Left lung (tissue), 10 donors: ENCODE measurements around the gene NRBP1. TPM values are rescaled to one million over a fixed set of nuclear protein-coding genes. Genes with fewer than 3 reads are reported as not detected.

Experiments used
- ATAC-seq: fragments of 200-7000 bp; cut with Tn5 transposase; one replicate; pipeline ENCODE4 v1.9.1; 2020; ENCODE audit warnings: moderate library complexity
- DNase-seq, 4 donors: peaks; one replicate each; pipeline ENCODE4 v3.0.0-alpha.2; 2013 to 2020
- H3K27ac ChIP-seq, 2 donors: fragments of 200-600 bp; sonication (generic) in 1 of 2; one replicate each; pipeline versions ENCODE4 v1.5.0 to v1.8.0; 2020 to 2021
- H3K27me3 ChIP-seq, 2 donors: fragments of 200-600 bp; sonication (generic) in 1 of 2; one replicate each; pipeline versions ENCODE4 v1.5.0 to v1.8.0; 2020 to 2021
- H3K36me3 ChIP-seq, 2 donors: fragments of 200-600 bp; sonication (generic) in 1 of 2; one replicate each; pipeline versions ENCODE4 v1.5.0 to v1.8.0; 2020 to 2021
- H3K4me1 ChIP-seq, 2 donors: fragments of 200-600 bp; one replicate each; pipeline ENCODE4 v1.8.0; 2021
- H3K4me3 ChIP-seq, 2 donors: fragments of 200-600 bp; sonication (generic) in 1 of 2; one replicate each; pipeline versions ENCODE4 v1.5.0 to v1.8.0; 2020 to 2021; ENCODE audit warnings: mild to moderate bottlenecking in 1 of 2
- H3K9me3 ChIP-seq, 2 donors: fragments of 200-600 bp; sonication (generic) in 1 of 2; one replicate each; pipeline versions ENCODE4 v1.5.0 to v1.8.0; 2020 to 2021
- CTCF ChIP-seq, 2 donors: fragments of 200-600 bp; sonication (generic) in 1 of 2; IDR thresholded peaks; one replicate each; pipeline versions ENCODE4 v1.5.0 to v1.8.0; 2021; ENCODE audit warnings: antibody characterized with exemption in 2 of 2
- intact Hi-C, 2 donors: fragments of 100-400 bp; cut with DNase I; formaldehyde crosslinking; loops; one replicate each; pipeline versions ENCODE4 v1.11.2 to v1.14.2; 2022
- polyA plus RNA-seq, 6 donors: library from polyadenylated mRNA; unstranded; fragments of 120-200 nt; gene quantifications; one replicate each; pipeline ENCODE4 v1.2.1, GENCODE V29; 2013; ENCODE audit not compliant: insufficient read length in 6 of 6
- total RNA-seq, 2 donors: library from RNA; stranded (reverse); fragmentation: NEBNext Ultra II Directional; extraction: Animal tissue kit (Norgen Biotek cat#: 25700); gene quantifications; one replicate each; pipeline ENCODE4 v1.2.1, GENCODE V29; 2021
- donor health status: DM: no; HTN: yes; CAD: no.
- donor health status: DM: no; HTN: no; CAD: no.

Gene NRBP1
- total and polyA plus RNA-seq, 8 donors, result 81.6 to 137 (median 121) TPM

- no peak for TF ChIP-seq CTCF (IDR thresholded peaks at IDR 0.05)
Measured at GRCh38 chr2:27435628-27436027, 7.2 kb downstream of the NRBP1 start.

DNA sequence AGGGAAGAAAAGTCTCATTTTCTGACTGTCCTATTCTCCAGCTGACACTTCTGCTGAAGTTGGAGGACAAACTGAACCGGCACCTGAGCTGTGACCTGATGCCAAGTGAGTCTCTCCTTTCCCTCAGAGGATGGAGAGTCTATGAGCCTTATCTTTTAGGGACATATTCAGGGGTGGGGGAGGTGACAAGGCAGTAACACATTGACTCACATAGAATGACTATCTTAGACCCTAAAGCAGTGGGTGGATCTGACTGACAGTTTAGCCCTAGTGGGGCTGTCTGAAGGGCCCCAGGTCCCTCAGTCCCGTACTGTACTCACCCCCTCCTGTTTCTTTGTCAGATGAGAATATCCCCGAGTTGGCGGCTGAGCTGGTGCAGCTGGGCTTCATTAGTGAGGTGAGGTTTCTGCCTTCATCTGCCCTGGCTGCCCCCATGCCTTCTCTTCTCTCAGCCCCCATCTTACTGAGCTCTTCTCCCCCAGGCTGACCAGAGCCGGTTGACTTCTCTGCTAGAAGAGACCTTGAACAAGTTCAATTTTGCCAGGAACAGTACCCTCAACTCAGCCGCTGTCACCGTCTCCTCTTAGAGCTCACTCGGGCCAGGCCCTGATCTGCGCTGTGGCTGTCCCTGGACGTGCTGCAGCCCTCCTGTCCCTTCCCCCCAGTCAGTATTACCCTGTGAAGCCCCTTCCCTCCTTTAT is 12.9 kb downstream of the NRBP1 start:
- peak in 1 of 4 donors; percentile 3 for DNase-seq
- TF ChIP-seq CTCF (IDR thresholded peaks at IDR 0.05), result no peak
- H3K36me3 ChIP-seq, result peaks cover 6 to 84% of the 10 kb centered on the region in 2 donors
- H3K4me1 ChIP-seq, result peaks cover 0 to 9% of the 10 kb centered on the region in 2 donors
- H3K9me3 ChIP-seq, result no peaks in the 10 kb centered on the region
- no peak overlapping the region for H3K27ac ChIP-seq
- intact Hi-C loops, result no loop called here
- no peak overlapping the region for H3K4me3 ChIP-seq
- no peaks in the 10 kb centered on the region for H3K27me3 ChIP-seq
- ATAC-seq, result no peak

More at GRCh38 chr2:27435628-27436027, 7.2 kb downstream of the NRBP1 start:
- no peak for DNase-seq
- Histone ChIP-seq H3K4me3 (no peak overlapping the region), H3K4me1 (peaks cover 0 to 12% of the 10 kb centered on the region in 2 donors), H3K36me3 (peaks cover 2 to 77% of the 10 kb centered on the region in 2 donors), H3K9me3 (no peaks in the 10 kb centered on the region), H3K27ac (no peak overlapping the region), H3K27me3 (no peaks in the 10 kb centered on the region)
- intact Hi-C loops, result no loop called here
- no peak for ATAC-seq

DNA sequence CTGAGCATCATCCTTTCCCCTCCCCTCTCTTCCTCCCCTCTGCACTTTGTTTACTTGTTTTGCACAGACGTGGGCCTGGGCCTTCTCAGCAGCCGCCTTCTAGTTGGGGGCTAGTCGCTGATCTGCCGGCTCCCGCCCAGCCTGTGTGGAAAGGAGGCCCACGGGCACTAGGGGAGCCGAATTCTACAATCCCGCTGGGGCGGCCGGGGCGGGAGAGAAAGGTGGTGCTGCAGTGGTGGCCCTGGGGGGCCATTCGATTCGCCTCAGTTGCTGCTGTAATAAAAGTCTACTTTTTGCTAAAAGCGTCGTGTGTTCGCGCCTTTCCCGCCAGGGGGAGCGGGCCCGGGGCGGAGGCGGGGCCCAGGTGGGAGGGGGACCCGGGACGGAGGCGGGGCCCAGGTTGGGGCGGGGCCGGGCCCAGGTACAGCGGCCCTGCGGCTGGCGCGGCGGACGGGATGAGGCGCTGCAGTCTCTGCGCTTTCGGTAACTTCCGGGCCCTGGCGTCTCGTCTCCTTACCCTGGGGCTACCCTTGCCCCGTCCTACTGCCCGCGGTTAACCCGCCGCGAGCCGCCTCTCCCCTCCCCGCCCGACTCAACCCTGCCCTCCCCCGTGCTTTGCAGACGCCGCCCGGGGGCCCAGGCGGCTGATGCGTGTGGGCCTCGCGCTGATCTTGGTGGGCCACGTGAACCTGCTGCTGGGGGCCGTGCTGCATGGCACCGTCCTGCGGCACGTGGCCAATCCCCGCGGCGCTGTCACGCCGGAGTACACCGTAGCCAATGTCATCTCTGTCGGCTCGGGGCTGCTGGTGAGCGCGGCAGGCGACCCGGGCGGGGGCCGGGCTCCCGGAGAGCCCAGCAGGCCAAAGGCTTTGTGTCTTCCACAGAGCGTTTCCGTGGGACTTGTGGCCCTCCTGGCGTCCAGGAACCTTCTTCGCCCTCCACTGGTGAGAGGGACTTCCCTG is 13.8 kb downstream of the NRBP1 start, which contains the start of gene KRTCAP3:
KRTCAP3 (plus strand) TSS at position 424 of the 962 bp plus-strand sequence; CDS start at position 456, 32 bp downstream.
- peak; percentile 20 to 89 (median 52) for DNase-seq
- H3K9me3 ChIP-seq, result no peaks in the 10 kb centered on the region
- peak in 1 of 2 donors; percentile 21 for TF ChIP-seq CTCF (IDR thresholded peaks at IDR 0.05)
- peak within 1 kb of the TSS in 1 of 2 donors; percentile 51 for H3K27ac ChIP-seq
- no peaks in the 10 kb centered on the region for H3K27me3 ChIP-seq
- peaks cover 0 to 9% of the 10 kb centered on the region in 2 donors for H3K4me1 ChIP-seq
- peak within 1 kb of the TSS; percentile 21 to 35 for H3K4me3 ChIP-seq
- ATAC-seq, result peak; percentile 96
- intact Hi-C loops, result no loop called here
- H3K36me3 ChIP-seq, result peaks cover 4 to 76% of the 10 kb centered on the region in 2 donors

GRCh38 chr2:27442920-27443282 is 14.5 kb downstream of the NRBP1 start:
- Histone ChIP-seq H3K4me1 (peaks cover 0 to 9% of the 10 kb centered on the region in 2 donors), H3K9me3 (no peaks in the 10 kb centered on the region), H3K27me3 (no peaks in the 10 kb centered on the region), H3K4me3 (peak overlapping the region; percentile 21 to 35), H3K36me3 (peaks cover 4 to 75% of the 10 kb centered on the region in 2 donors), H3K27ac (peak overlapping the region in 1 of 2 donors; percentile 51)
- no peak for TF ChIP-seq CTCF (IDR thresholded peaks at IDR 0.05)
- intact Hi-C loops, result no loop called here
- DNase-seq (peak in 1 of 4 donors; percentile 3), ATAC-seq (peak; percentile 20)

- peaks cover 4 to 70% of the 10 kb centered on the region in 2 donors for H3K36me3 ChIP-seq
- intact Hi-C loops, result no loop called here
- no peak overlapping the region for H3K27ac ChIP-seq
Measured at GRCh38 chr2:27445155-27445554, 16.7 kb downstream of the NRBP1 start.

More at GRCh38 chr2:27445155-27445554, 16.7 kb downstream of the NRBP1 start:
- Histone ChIP-seq H3K4me1 (peaks cover 0 to 9% of the 10 kb centered on the region in 2 donors), H3K27me3 (no peaks in the 10 kb centered on the region), H3K9me3 (no peaks in the 10 kb centered on the region), H3K4me3 (no peak overlapping the region)
- DNase-seq (no peak), ATAC-seq (no peak)
- TF ChIP-seq CTCF (IDR thresholded peaks at IDR 0.05), result no peak
